GM12892 (cell line): ENCODE measurements around the gene CLECL1.

Source experiments
- POLR2A ChIP-seq: IDR thresholded peaks from 2 replicates; pipeline ENCODE4 v1.6.1; 2011; ENCODE audit warnings: low read depth, low read length, control low read depth
- POLR2AphosphoS5 ChIP-seq: IDR thresholded peaks from 2 replicates; pipeline ENCODE4 v1.6.1; 2011; ENCODE audit warnings: low read depth, low read length, control low read depth
- TAF1 ChIP-seq: IDR thresholded peaks from 2 replicates; pipeline ENCODE4 v1.6.1; 2011; ENCODE audit warnings: low read depth, mild to moderate bottlenecking, control low read depth, low read length, borderline replicate concordance

DNA sequence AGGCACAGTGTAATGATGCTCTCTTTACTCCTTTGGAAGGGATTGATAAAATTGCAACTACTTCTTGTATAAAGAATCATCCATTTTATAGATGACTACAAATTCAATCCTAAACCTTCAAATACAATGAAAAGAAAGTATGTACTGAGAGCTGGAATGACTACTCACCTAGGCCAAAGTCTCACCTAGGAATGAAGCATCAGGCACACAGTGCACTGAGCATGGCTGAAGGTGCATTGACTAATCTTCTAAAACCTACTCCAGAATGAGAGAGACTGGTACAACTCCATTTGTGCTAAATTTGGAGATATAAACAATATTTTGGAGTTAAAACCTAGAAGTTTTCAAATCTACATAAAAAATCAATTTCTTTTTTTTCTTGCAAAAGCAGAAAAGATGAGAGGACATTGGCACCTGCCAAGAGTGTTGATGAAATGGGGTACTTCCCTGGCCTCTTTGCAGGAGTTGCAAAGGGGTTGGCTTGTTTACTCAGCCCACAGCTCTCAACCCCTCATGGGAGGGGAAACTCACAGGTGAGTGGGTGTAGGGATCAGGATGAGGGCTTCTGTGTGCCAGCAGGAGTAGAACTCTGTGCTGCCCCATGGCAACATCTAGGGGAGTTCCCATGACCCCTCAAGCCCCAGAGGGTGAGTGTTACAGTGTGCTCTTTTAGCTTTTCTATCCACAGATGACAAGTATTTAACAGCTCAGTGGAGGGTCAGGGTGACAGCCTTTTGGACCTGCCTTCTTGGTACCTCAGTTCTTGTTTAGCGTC, 31.3 kb downstream of the CLECL1 start:
- TF ChIP-seq POLR2A, result no peak
- no peak for TF ChIP-seq POLR2AphosphoS5
- TF ChIP-seq TAF1, result no peak
